Neuronal stem cell (in vitro differentiated cells): ENCODE data around the gene VENTX.

Source experiments
- DNase-seq: peaks from one replicate; pipeline ENCODE4 v3.0.0-alpha.2; 2013; ENCODE audit warnings: low spot score
- H2AFZ ChIP-seq: one replicate; pipeline ENCODE4 v1.6.1; 2013; ENCODE audit warnings: mild to moderate bottlenecking, low read length, inconsistent platforms
- H2AK5ac ChIP-seq: 2 replicates; pipeline ENCODE4 v1.6.1; 2013; ENCODE audit warnings: low read depth, mild to moderate bottlenecking, inconsistent platforms, low read length, moderate library complexity, mixed read lengths
- H2BK120ac ChIP-seq: 2 replicates; pipeline ENCODE4 v1.6.1; 2013; ENCODE audit warnings: low read depth, mild to moderate bottlenecking, inconsistent platforms, low read length, moderate library complexity, mixed read lengths
- H2BK12ac ChIP-seq: one replicate; pipeline ENCODE4 v1.6.1; 2013; ENCODE audit warnings: low read length, inconsistent platforms
- H2BK15ac ChIP-seq: 2 replicates; pipeline ENCODE4 v1.6.1; 2013; ENCODE audit warnings: mild to moderate bottlenecking, low read length, inconsistent platforms, mixed read lengths
- H2BK5ac ChIP-seq: one replicate; pipeline ENCODE4 v1.6.1; 2013; ENCODE audit warnings: inconsistent platforms, mild to moderate bottlenecking, low read length, moderate library complexity
- H3K14ac ChIP-seq: one replicate; pipeline ENCODE4 v1.6.1; 2013; ENCODE audit warnings: low read length, inconsistent platforms
- H3K18ac ChIP-seq: 2 replicates; pipeline ENCODE4 v1.6.1; 2013; ENCODE audit warnings: low read length, inconsistent platforms
- H3K23ac ChIP-seq: 2 replicates; pipeline ENCODE4 v1.6.1; 2013; ENCODE audit warnings: low read depth, mild to moderate bottlenecking, mixed read lengths, low read length, inconsistent platforms; ENCODE audit not compliant: poor library complexity
- H3K27ac ChIP-seq: replicated peaks from 3 replicates; pipeline ENCODE4 v1.5.1; 2013; ENCODE audit warnings: low read length, inconsistent platforms
- H3K27me3 ChIP-seq, 3 experiments: 2 replicates each; pipeline ENCODE4 v1.6.1; 2013; ENCODE audit warnings: low read length in 3 of 3, mild to moderate bottlenecking in 2 of 3, inconsistent platforms in 1 of 3, low read depth in 1 of 3, mixed read lengths in 1 of 3, moderate library complexity in 1 of 3; ENCODE audit not compliant: control insufficient read depth in 3 of 3, insufficient read depth in 3 of 3
- H3K36me3 ChIP-seq, 2 donors: replicated peaks in 1 of 2; 2 replicates each; pipeline ENCODE4 v1.6.1; 2013; ENCODE audit warnings: low read length in 2 of 2; ENCODE audit not compliant: control insufficient read depth in 2 of 2, insufficient read depth in 2 of 2
- H3K4ac ChIP-seq: 2 replicates; pipeline ENCODE4 v1.6.1; 2013; ENCODE audit warnings: inconsistent platforms, mild to moderate bottlenecking, low read length, moderate library complexity
- H3K4me1 ChIP-seq, 2 donors: 1 replicate in 1 of 2; 2 replicates in 1 of 2; pipeline ENCODE4 v1.6.1; 2013; ENCODE audit warnings: low read length in 2 of 2, low read depth in 1 of 2; ENCODE audit not compliant: control insufficient read depth in 2 of 2, insufficient read depth in 1 of 2
- H3K4me2 ChIP-seq: one replicate; pipeline ENCODE4 v1.6.1; 2013; ENCODE audit warnings: mild to moderate bottlenecking, low read length, inconsistent platforms; ENCODE audit not compliant: insufficient read depth, poor library complexity, severe bottlenecking
- H3K4me3 ChIP-seq, 2 donors: 2 replicates each; pipeline ENCODE4 v1.5.1; 2013; ENCODE audit warnings: low read length in 2 of 2, mild to moderate bottlenecking in 2 of 2, inconsistent platforms in 1 of 2, moderate library complexity in 1 of 2
- H3K79me1 ChIP-seq: one replicate; pipeline ENCODE4 v1.6.1; 2013; ENCODE audit warnings: low read depth, mild to moderate bottlenecking, inconsistent platforms, low read length, moderate library complexity
- H3K9ac ChIP-seq: one replicate; pipeline ENCODE4 v1.6.1; 2013; ENCODE audit warnings: mild to moderate bottlenecking, low read depth, low read length, inconsistent platforms; ENCODE audit not compliant: poor library complexity
- H3K9me3 ChIP-seq, 2 donors: replicated peaks in 1 of 2; 2 replicates each; pipeline versions ENCODE3 to v1.6.1; 2013; ENCODE audit warnings: low read length in 2 of 2, mild to moderate bottlenecking in 2 of 2, inconsistent platforms in 1 of 2, low read depth in 1 of 2, mixed read lengths in 1 of 2, moderate library complexity in 1 of 2; ENCODE audit not compliant: control insufficient read depth in 2 of 2, insufficient read depth in 1 of 2
- H4K8ac ChIP-seq: one replicate; pipeline ENCODE4 v1.6.1; 2013; ENCODE audit warnings: low read depth, mild to moderate bottlenecking, inconsistent platforms, low read length, moderate library complexity
- H4K91ac ChIP-seq: one replicate; pipeline ENCODE4 v1.6.1; 2013; ENCODE audit warnings: low read length, low read depth, mild to moderate bottlenecking, inconsistent platforms; ENCODE audit not compliant: poor library complexity
- WGBS, 2 donors: extraction: QIAGEN DNeasy Blood & Tissue Kit; methylation state at CpG; one replicate each; pipeline ENCODE4 v1.1.7; 2013; ENCODE audit warnings: missing lambda C conversion rate in 2 of 2, mixed read lengths in 1 of 2; ENCODE audit not compliant: insufficient read length in 2 of 2, insufficient replicate concordance in 1 of 2; ENCODE audit errors: extremely low coverage in 2 of 2; 5-methylcytosine and 5-hydroxymethylcytosine counted together

The VENTX gene

DNA sequence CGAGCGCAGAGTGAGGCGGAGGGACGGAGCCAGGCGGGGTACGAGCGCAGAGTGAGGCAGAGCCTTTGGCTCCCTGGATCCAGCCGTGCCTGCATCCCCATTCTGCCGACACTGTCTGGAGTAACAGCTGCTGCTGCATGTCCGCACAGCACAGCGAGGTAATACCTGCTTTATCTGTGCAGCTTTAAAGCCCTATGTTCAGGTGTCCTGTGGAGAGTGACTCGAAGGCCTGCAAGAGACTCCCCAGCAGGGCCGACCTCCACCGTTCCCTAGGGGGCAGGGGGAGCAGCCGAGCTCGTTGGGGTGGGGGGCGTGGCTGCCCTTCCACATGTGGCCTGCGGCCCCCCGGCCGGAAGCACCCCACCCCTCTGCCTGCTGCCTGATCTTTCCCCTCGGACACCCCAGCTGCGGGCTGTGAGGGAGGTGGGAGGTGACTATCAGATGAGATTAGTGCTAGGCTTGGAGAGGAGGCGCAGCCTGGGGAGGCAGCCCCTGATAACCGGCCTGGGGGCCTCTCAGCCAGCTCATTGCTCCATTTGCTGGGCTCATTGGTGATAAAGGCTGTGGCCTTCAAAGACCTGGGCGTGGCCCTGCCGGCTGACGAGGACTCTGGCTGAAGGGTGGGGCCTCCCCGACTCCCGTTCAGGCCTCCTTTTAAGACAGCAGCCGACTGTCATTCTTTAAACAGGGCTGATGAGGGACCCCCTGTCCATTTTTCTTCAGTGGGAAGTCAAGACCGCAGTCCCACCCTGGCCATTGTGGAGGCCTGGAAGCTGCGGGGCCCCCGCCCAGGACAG lies 8.0 kb downstream of the VENTX start:
- H2BK5ac ChIP-seq = peak overlapping the region; percentile 82
- H3K27ac ChIP-seq = no peak overlapping the region
- WGBS, 2 donors = no CpG with 5 or more reads among the region's 33 CpGs
- H3K4me2 ChIP-seq = no peak overlapping the region
- H3K14ac ChIP-seq = peak overlapping the region; percentile 82
- peaks cover 7% of the 10 kb centered on the region for H3K79me1 ChIP-seq
- H2AK5ac ChIP-seq = peak overlapping the region; percentile 99
- H2AFZ ChIP-seq = peak overlapping the region; percentile 29
- H2BK15ac ChIP-seq = peak overlapping the region; percentile 87
- peaks cover 0 to 57% (median 4%) of the 10 kb centered on the region in 3 experiments for H3K27me3 ChIP-seq
- peak overlapping the region; percentile 72 for H4K8ac ChIP-seq
- H3K4me3 ChIP-seq = peak overlapping the region in 1 of 2 donors; percentile 34
- H3K9ac ChIP-seq = no peak overlapping the region
- H3K23ac ChIP-seq = peak overlapping the region; percentile 91
- H3K9me3 ChIP-seq = peaks cover 0 to 3% of the 10 kb centered on the region in 2 donors
- peak overlapping the region; percentile 94 for H2BK12ac ChIP-seq
- H3K18ac ChIP-seq = peak overlapping the region; percentile 95
- peak overlapping the region; percentile 67 for H2BK120ac ChIP-seq
- H4K91ac ChIP-seq = peak overlapping the region; percentile 92
- H3K4ac ChIP-seq = no peak overlapping the region
- peaks cover 14 to 39% of the 10 kb centered on the region in 2 donors for H3K4me1 ChIP-seq
- no peak for DNase-seq
- no peaks in the 10 kb centered on the region for H3K36me3 ChIP-seq

DNA sequence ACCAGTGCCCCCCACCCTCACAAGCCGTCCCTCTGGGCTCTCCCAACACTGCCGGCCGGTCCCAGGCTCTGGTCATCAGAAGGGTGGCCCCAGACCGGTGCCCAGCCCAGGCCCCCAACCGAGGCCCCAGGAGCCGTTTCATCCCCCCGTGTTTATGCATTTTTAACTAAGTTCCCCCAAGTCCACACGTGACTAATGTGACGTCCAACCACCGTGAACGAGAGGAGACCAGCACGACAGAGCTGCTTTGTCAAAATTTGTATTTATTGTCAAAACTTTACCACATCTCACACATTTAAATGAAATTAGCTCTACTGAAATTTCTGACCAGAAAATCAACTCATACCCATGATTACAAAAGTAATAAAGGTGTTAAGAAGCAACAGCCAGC lies 8.6 kb downstream of the VENTX start:
- Histone ChIP-seq H3K4ac (no peak overlapping the region), H3K18ac (no peak overlapping the region), H2AK5ac (peak overlapping the region; percentile 97), H3K23ac (no peak overlapping the region), H3K27me3 (peaks cover 0 to 52% (median 4%) of the 10 kb centered on the region in 3 experiments), H2AFZ (no peak overlapping the region), H3K4me1 (peaks cover 14 to 39% of the 10 kb centered on the region in 2 donors), H2BK12ac (no peak overlapping the region), H3K4me3 (no peak overlapping the region), H3K27ac (no peak overlapping the region), H4K8ac (no peak overlapping the region), H2BK5ac (no peak overlapping the region), H3K14ac (peak overlapping the region; percentile 56), H4K91ac (no peak overlapping the region), H3K36me3 (no peaks in the 10 kb centered on the region), H3K9me3 (peaks cover 0 to 3% of the 10 kb centered on the region in 2 donors), H3K9ac (no peak overlapping the region), H3K79me1 (peaks cover 7% of the 10 kb centered on the region), H2BK15ac (peak overlapping the region; percentile 75), H2BK120ac (no peak overlapping the region), H3K4me2 (no peak overlapping the region)
- no CpG with 5 or more reads among the region's 12 CpGs for WGBS, 2 donors
- DNase-seq = no peak

DNA sequence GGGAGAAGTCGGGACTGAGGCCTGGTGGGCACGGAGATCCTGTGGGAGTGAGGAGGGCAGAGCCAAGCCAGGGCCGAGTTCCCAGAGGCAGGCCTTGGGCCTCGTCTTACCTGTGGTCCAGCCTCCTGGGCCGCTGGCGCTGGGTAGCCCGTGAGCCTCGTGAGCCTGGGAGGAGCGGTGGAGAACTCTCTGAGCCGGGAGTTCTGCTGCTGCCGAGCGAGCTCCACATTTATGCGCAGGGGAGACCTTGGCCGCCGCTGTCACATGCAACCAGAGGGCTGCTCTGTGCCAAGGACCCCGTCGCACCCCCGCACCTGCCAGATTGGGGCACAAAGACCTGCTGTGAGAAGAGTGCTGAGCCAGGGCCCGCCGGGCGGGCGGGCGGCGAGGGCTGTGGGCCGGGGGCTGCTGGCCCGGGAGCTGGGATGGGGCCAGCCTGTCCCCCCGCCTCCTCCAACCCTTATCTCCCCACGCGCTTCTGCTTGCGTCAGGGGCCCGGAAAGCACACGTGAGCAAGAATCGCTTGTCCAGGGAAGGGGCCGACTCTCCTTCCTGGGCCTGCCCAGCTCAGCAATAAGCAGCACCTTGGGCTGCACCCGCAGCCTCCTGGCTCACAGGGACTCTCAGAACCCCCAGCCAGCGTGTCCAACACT lies 10.2 kb downstream of the VENTX start:
- peak overlapping the region; percentile 82 for H2BK5ac ChIP-seq
- H3K9ac ChIP-seq = peak overlapping the region; percentile 44
- peak overlapping the region; percentile 75 for H2AFZ ChIP-seq
- H3K4ac ChIP-seq = no peak overlapping the region
- H3K9me3 ChIP-seq = peaks cover 0 to 3% of the 10 kb centered on the region in 2 donors
- WGBS, 2 donors = no CpG with 5 or more reads among the region's 36 CpGs
- no peak overlapping the region for H3K4me3 ChIP-seq
- H2BK120ac ChIP-seq = peak overlapping the region; percentile 96
- H3K27ac ChIP-seq = no peak overlapping the region
- no peak overlapping the region for H3K23ac ChIP-seq
- peak overlapping the region; percentile 87 for H3K18ac ChIP-seq
- no peak overlapping the region for H3K14ac ChIP-seq
- no peak for DNase-seq
- peaks cover 0 to 38% (median 4%) of the 10 kb centered on the region in 3 experiments for H3K27me3 ChIP-seq
- peak overlapping the region; percentile 99 for H2BK15ac ChIP-seq
- H4K91ac ChIP-seq = no peak overlapping the region
- peak overlapping the region; percentile 94 for H2AK5ac ChIP-seq
- H3K4me2 ChIP-seq = no peak overlapping the region
- no peaks in the 10 kb centered on the region for H3K36me3 ChIP-seq
- no peak overlapping the region for H4K8ac ChIP-seq
- peaks cover 7% of the 10 kb centered on the region for H3K79me1 ChIP-seq
- H3K4me1 ChIP-seq = peaks cover 16 to 39% of the 10 kb centered on the region in 2 donors
- peak overlapping the region; percentile 41 for H2BK12ac ChIP-seq

DNA sequence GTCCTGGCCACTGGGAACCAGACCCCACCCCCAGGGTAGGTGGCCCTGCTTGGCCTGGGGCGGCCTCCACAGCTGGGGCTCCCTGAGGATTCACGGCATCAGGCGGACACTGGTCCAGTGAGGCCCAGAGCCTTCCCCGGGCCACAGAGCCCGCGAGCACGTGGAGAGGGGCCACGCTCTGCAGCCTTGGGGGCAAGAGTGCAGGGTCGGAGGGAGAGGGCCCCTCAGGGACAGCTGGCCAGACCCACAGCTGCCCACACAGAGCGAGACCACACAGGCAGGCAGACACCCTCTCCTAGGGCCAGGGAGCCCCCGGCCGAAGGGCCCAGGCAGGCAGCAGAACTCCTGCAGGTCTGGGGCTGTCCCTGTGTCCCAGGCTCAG lies 10.7 kb downstream of the VENTX start:
- Histone ChIP-seq H2BK15ac (peak overlapping the region; percentile 99), H2BK12ac (peak overlapping the region; percentile 58), H3K27ac (no peak overlapping the region), H3K36me3 (no peaks in the 10 kb centered on the region), H3K9ac (no peak overlapping the region), H4K91ac (no peak overlapping the region), H3K9me3 (peaks cover 0 to 3% of the 10 kb centered on the region in 2 donors), H3K4me1 (peaks cover 13 to 39% of the 10 kb centered on the region in 2 donors), H3K23ac (no peak overlapping the region), H3K4me2 (no peak overlapping the region), H3K4me3 (no peak overlapping the region), H2BK120ac (peak overlapping the region; percentile 96), H4K8ac (no peak overlapping the region), H3K18ac (peak overlapping the region; percentile 57), H2AK5ac (peak overlapping the region; percentile 79), H2BK5ac (peak overlapping the region; percentile 82), H3K27me3 (peaks cover 0 to 32% (median 0%) of the 10 kb centered on the region in 3 experiments), H3K14ac (peak overlapping the region; percentile 14), H3K79me1 (peaks cover 4% of the 10 kb centered on the region), H3K4ac (no peak overlapping the region), H2AFZ (peak overlapping the region; percentile 75)
- no peak for DNase-seq
- WGBS, 2 donors = no CpG with 5 or more reads among the region's 12 CpGs
